ENCODE measurements around the gene SMPDL3B. TPM values are rescaled to one million over a fixed set of nuclear protein-coding genes. Genes with fewer than 3 reads are reported as not detected.

Gene SMPDL3B
- total and polyA plus RNA-seq, 2 of the 13 experiments (the other 11 are each of a cell fraction or from before 2014, with no cell fraction given): 0.29 to 1.3 TPM

DNA sequence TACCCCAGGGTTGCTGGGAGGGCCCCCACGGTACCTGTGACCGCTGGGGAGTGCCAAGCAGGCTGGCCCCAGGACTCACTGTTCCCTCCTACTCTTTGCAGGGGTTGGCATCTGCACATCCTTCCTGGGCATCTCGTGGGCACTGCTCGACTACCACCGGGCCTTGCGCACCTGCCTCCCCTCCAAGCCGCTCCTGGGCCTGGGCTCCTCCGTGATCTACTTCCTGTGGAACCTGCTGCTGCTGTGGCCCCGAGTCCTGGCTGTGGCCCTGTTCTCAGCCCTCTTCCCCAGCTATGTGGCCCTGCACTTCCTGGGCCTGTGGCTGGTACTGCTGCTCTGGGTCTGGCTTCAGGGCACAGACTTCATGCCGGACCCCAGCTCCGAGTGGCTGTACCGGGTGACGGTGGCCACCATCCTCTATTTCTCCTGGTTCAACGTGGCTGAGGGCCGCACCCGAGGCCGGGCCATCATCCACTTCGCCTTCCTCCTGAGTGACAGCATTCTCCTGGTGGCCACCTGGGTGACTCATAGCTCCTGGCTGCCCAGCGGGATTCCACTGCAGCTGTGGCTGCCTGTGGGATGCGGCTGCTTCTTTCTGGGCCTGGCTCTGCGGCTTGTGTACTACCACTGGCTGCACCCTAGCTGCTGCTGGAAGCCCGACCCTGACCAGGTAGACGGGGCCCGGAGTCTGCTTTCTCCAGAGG lies 31.8 kb downstream of the SMPDL3B start:
- POLR2A ChIA-PET: no interaction called here
- no peak overlapping the region for H2AFZ ChIP-seq (ENCODE audit: low read length)
- H3K4me3 ChIP-seq (replicated peaks in 1 of 3; ENCODE audit: insufficient read depth in 1 of 3, low read depth in 2 of 3, low read length in 3 of 3): no peak overlapping the region
- H3K27me3 ChIP-seq (ENCODE audit: control insufficient read depth in 1 of 2, insufficient read depth in 2 of 2, low read length in 2 of 2): no peaks in the 10 kb centered on the region
- BruUV-seq (replicated peaks): no TSS peak
- peaks cover 2 to 8% of the 10 kb centered on the region in 2 experiments; a peak in 4 of 5 replicates for H3K36me3 ChIP-seq (replicated peaks in 1 of 2; ENCODE audit: control insufficient read depth in 1 of 2, insufficient read depth in 2 of 2, low read length in 2 of 2)
- H3K4me2 ChIP-seq (ENCODE audit: low read depth, low read length): no peak overlapping the region
- H3K79me2 ChIP-seq (ENCODE audit: insufficient read depth, low read length): no peaks in the 10 kb centered on the region
- no peak overlapping the region for H3K27ac ChIP-seq (ENCODE audit: extremely low read length, insufficient read depth, low read length)
- CTCF ChIA-PET (ENCODE audit: low intra/inter-chr PET ratio, low total read pairs): no interaction called here
- WGBS (ENCODE audit: low lambda C conversion rate): 92% methylated on average over 22 of the region's 24 CpGs
- no peak for FAIRE-seq
- TF ChIP-seq, protein P1, sequence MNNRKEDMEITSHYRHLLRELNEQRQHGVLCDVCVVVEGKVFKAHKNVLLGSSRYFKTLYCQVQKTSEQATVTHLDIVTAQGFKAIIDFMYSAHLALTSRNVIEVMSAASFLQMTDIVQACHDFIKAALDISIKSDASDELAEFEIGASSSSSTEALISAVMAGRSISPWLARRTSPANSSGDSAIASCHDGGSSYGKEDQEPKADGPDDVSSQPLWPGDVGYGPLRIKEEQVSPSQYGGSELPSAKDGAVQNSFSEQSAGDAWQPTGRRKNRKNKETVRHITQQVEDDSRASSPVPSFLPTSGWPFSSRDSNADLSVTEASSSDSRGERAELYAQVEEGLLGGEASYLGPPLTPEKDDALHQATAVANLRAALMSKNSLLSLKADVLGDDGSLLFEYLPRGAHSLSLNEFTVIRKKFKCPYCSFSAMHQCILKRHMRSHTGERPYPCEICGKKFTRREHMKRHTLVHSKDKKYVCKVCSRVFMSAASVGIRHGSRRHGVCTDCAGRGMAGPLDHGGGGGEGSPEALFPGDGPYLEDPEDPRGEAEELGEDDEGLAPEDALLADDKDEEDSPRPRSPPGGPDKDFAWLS (CRISPR knock-in tag; IDR thresholded peaks at IDR 0.05; ENCODE audit: borderline replicate concordance): no peak
- TF ChIP-seq ZNF766 (CRISPR knock-in tag; IDR thresholded peaks at IDR 0.05; ENCODE audit: borderline replicate concordance): no peak
- TF ChIP-seq, protein P2, sequence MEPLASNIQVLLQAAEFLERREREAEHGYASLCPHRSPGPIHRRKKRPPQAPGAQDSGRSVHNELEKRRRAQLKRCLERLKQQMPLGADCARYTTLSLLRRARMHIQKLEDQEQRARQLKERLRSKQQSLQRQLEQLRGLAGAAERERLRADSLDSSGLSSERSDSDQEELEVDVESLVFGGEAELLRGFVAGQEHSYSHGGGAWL (CRISPR knock-in tag; IDR thresholded peaks at IDR 0.05): no peak
- intact Hi-C loops (cut with micrococcal nuclease; ENCODE audit: unreplicated experiment) (no loop called here), in situ Hi-C loops (cut with HindIII; ENCODE audit: extremely low pct_ligation_motif_present, low pct_unique_long_range_greater_than_20kb) (no loop called here)
- H3K9me3 ChIP-seq (ENCODE audit: low read length): no peaks in the 10 kb centered on the region
- DNase-seq (ENCODE audit: low spot score): no peak
- ATAC-seq: peak; percentile 23
- H3K4me1 ChIP-seq (ENCODE audit: insufficient read depth, low read length): peaks cover 1% of the 10 kb centered on the region; the same call in 1 of the 2 replicates
- no peaks in the 10 kb centered on the region for H4K20me1 ChIP-seq (ENCODE audit: insufficient read depth, low read length)
- no peak overlapping the region for H3K9ac ChIP-seq (ENCODE audit: insufficient read depth, low read depth, low read length)
